Small intestine (tissue), 7 donors: Measurements from ENCODE around the gene MARCHF4. TPM values are rescaled to one million over a fixed set of nuclear protein-coding genes. Genes with fewer than 3 reads are reported as not detected.

Experiments
- DNase-seq, 2 donors: peaks; one replicate each; pipeline versions ENCODE4 v3.0.0 to v3.0.0-alpha.2; 2013
- FAIRE-seq: peaks from 2 replicates; lab custom pipeline; 2012; peaks lifted over from hg19 to GRCh38; lab: Jason Lieb, UNC
- H3K27ac ChIP-seq, 3 donors: one replicate each; pipeline ENCODE4 v1.5.1; 2013; ENCODE audit warnings: low read length in 2 of 3, mild to moderate bottlenecking in 2 of 3, control low read depth in 1 of 3, inconsistent platforms in 1 of 3, low read depth in 1 of 3, moderate library complexity in 1 of 3
- H3K27me3 ChIP-seq, 3 donors: one replicate each; pipeline ENCODE4 v1.6.1; 2013; ENCODE audit warnings: low read length in 3 of 3, inconsistent platforms in 1 of 3; ENCODE audit not compliant: control insufficient read depth in 3 of 3, insufficient read depth in 3 of 3
- H3K36me3 ChIP-seq, 3 donors: one replicate each; pipeline ENCODE4 v1.6.1; 2013; ENCODE audit warnings: low read length in 3 of 3, inconsistent platforms in 1 of 3, low read depth in 1 of 3, mild to moderate bottlenecking in 1 of 3, moderate library complexity in 1 of 3; ENCODE audit not compliant: control insufficient read depth in 3 of 3, insufficient read depth in 2 of 3
- H3K4me1 ChIP-seq, 3 donors: one replicate each; pipeline ENCODE4 v1.6.1; 2013; ENCODE audit warnings: low read length in 2 of 3, inconsistent platforms in 1 of 3, low read depth in 1 of 3, mild to moderate bottlenecking in 1 of 3, moderate library complexity in 1 of 3; ENCODE audit not compliant: control insufficient read depth in 3 of 3, insufficient read depth in 2 of 3
- H3K4me3 ChIP-seq, 3 donors: one replicate each; pipeline ENCODE4 v1.5.1; 2013; ENCODE audit warnings: low read length in 3 of 3, control low read depth in 1 of 3, inconsistent platforms in 1 of 3, low read depth in 1 of 3, mild to moderate bottlenecking in 1 of 3, moderate library complexity in 1 of 3
- H3K9me3 ChIP-seq, 2 donors: one replicate each; pipeline ENCODE4 v1.6.1; 2013; ENCODE audit warnings: low read depth in 1 of 2, low read length in 1 of 2; ENCODE audit not compliant: control insufficient read depth in 2 of 2, insufficient read depth in 1 of 2
- WGBS, 3 donors: extraction: QIAGEN DNeasy Blood & Tissue Kit; methylation state at CpG; one replicate each; pipeline ENCODE4 v1.1.7; 2013; 5-methylcytosine and 5-hydroxymethylcytosine counted together
- polyA plus RNA-seq, 4 donors: library from polyadenylated mRNA; stranded (reverse) in 3 of 4; unstranded in 1 of 4; fragments of 200-250 nt in 3 of 4; fragments of 120-200 nt in 1 of 4; gene quantifications; one replicate each; pipeline versions ENCODE4 v1.2.1 to v1.2.3, GENCODE V29; 2013
- donor health status: healthy with polysubstance abuse.
- donor health status: control.
- donor health status: control.
- donor health status: Bipolar disorder and iron deficiency.
- donor health status: healthy.

Gene MARCHF4
- polyA plus RNA-seq, 4 donors: 0.27 to 0.95 (median 0.82) TPM; not detected in 1

DNA sequence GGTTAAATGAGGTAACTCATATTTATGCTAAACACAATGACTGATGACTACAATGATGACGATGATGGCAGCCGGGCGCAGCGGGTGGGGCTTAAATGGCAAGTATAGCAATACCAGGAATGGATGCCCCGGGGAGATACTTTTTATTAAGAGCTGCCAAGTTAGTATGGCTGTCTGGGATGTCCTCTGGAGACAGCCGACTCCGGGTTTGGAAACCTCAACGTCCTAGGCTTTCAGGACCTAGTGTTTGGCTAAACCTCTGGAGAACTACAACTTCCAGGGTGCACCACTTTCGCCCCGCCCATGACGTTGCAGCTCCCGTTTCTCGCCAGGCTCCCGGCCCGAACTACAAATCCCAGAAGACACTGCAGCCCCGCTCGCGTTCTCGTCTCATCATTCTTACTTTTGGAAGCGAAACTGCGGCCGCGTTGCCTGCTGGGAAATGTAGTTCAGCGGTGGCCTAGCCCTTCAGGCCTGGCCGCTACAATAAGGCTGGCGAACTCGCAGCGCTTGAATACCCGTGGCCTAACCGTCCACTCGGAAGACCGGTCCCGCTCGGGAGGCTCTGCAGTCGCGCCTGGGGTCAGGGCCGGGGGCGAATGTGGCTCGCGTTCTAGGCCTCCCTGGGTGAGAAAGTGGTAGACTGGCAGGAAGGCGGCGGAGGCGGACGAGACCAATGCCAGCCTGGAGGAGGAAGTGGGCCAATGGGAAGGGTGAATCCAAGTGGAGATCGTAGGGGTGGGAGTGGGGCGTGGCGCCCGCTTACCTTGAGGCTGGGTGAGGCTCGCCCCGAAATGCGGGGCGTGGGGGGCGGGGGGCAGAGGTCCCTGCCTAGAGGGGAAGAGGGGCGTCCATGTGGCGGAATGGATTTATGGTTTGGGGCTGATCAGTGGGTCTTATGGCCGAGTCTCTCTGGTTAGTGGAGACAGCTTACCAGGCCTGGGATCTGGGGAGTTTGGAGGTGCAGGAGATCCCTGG lies 40.0 kb upstream of the MARCHF4 start, which contains the start of gene SMARCAL1:
Gene SMARCAL1, plus strand, starts transcription at position 463 of the 978 bp plus-strand sequence. CDS start 2,221 bp downstream, outside the sequence.
- H3K4me3 ChIP-seq: peak within 1 kb of the TSS; percentile 50 to 98 (median 73)
- no peaks in the 10 kb centered on the region for H3K27me3 ChIP-seq
- no peaks in the 10 kb centered on the region for H3K9me3 ChIP-seq
- peaks cover 2 to 16% (median 6%) of the 10 kb centered on the region in 3 donors for H3K36me3 ChIP-seq
- WGBS, 3 donors: 6 to 7% (median 7%) methylated on average over 53 to 56 of the region's 56 CpGs
- FAIRE-seq (no peak), DNase-seq (peak; percentile 99 to 100)
- H3K27ac ChIP-seq: peak within 1 kb of the TSS; percentile 80 to 94 (median 94)
- H3K4me1 ChIP-seq: peaks cover 0 to 3% (median 3%) of the 10 kb centered on the region in 3 donors

DNA sequence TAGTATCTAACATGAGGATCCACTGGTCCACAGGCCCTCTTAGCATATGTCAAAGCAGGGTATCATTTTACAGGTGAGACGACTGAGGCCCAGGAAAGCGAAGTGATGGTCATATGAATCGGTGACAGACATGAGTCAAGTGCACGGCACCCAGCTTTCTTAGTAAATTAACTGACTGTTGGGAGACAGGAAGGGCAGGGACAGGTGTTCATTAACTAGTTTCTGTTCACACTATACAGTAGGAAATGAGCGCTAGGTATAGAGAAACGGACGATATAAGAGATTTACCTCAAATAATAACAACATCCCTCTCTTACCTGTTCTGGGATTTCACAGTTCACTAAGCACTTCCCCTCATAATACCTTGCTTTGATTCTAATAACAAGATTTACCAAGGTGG lies 38.3 kb upstream of the MARCHF4 start:
- FAIRE-seq: no peak
- Histone ChIP-seq H3K4me1 (peaks cover 0 to 3% (median 3%) of the 10 kb centered on the region in 3 donors), H3K9me3 (no peaks in the 10 kb centered on the region), H3K27me3 (peaks cover 0 to 3% (median 3%) of the 10 kb centered on the region in 3 donors), H3K27ac (no peak overlapping the region), H3K36me3 (peaks cover 0 to 7% (median 0%) of the 10 kb centered on the region in 3 donors), H3K4me3 (no peak overlapping the region)
- no peak for DNase-seq
- WGBS, 3 donors: 74 to 89% (median 74%) methylated on average over 7 of the region's 7 CpGs

DNA sequence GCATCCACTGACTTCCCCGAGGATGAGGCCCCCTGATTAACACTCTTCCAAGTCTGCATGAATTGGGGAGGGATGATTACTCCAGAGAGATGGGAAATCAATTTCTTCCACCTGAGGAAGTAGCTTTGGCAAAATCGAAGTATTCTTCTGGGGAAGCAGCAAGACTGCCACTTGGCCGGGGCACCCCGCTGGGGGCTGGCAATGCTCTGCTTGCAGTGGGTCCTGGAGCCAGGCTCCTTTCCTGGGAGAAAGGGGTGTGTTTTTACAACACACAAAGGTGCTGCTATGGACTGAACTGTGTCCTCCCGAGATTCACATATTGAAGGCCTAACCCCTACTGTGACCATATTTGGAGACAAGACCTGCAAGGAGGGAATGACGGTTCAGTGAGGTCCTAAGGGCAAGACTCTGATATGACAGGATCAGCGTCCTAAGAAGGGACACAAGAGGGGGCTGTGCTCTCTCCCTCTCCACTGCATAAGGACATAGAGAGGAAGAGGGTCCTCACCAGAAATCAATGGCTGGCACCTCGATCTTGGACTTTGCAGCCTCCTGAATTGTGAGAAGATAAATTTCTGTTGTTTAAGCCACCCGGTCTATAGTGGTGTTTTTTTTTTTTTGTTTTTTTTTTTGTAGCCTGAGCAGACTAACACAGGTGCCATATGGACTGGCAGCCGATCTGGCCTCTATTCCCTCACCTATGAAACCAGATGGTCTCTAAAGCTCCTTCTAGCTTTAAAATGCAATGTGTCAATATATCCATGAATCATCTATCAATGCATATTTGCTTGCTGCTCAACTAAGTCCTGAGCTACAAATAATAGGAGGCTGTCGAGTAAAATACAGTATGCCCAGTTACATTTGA lies 36.4 kb upstream of the MARCHF4 start:
- DNase-seq (peak in 1 of 2 donors; percentile 29), FAIRE-seq (no peak)
- no peaks in the 10 kb centered on the region for H3K9me3 ChIP-seq
- WGBS, 3 donors: 50 to 64% (median 61%) methylated on average over 11 of the region's 11 CpGs
- H3K36me3 ChIP-seq: no peaks in the 10 kb centered on the region
- H3K27ac ChIP-seq: no peak overlapping the region
- H3K4me3 ChIP-seq: no peak overlapping the region
- peaks cover 0 to 3% (median 3%) of the 10 kb centered on the region in 3 donors for H3K4me1 ChIP-seq
- peaks cover 0 to 3% (median 3%) of the 10 kb centered on the region in 3 donors for H3K27me3 ChIP-seq

DNA sequence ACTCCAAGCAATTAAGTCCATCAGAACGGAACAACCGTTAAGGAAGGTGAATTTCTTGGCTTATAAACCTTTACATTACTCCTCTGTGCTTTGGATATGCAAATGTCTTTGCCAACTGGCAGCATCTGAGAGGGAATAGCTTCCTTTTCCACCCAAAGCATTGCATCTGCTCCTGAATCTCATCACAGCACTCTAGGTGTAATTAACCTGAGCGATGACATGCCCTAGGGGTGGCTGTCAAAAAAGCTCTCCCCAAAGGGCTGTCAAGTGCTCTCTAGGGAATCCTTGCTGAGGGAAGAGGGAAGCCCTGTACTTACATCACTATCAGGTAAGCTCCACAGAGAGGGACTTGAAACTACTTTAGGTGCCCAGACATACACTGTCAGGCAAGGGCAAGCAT lies 34.5 kb upstream of the MARCHF4 start:
- FAIRE-seq (no peak), DNase-seq (no peak)
- H3K4me1 ChIP-seq: no peaks in the 10 kb centered on the region
- no peaks in the 10 kb centered on the region for H3K36me3 ChIP-seq
- peaks cover 0 to 3% (median 3%) of the 10 kb centered on the region in 3 donors for H3K27me3 ChIP-seq
- H3K27ac ChIP-seq: no peak overlapping the region
- H3K9me3 ChIP-seq: no peaks in the 10 kb centered on the region
- no peak overlapping the region for H3K4me3 ChIP-seq
- 53 to 75% (median 70%) methylated on average over 3 of the region's 3 CpGs for WGBS, 3 donors

DNA sequence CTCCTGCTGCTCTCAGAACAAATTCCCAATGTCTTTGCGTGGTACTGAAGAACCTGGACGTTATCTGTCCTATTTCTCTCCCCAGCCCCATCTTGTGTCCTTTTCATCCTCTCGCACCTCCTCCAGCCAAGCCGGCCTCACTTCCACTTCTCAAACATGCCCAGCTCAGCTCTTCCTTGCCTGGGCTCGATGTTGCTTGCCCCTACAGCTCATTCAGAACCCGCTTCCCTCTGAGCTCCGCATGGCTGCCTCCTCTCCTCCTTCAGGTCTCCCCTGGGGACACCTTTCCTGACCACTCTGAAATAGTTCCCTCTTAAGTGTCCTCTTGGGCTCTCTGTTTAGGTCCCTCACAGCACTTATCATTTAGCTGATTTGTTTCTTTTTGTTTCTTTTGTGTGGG lies 33.3 kb upstream of the MARCHF4 start:
- H3K27me3 ChIP-seq: peaks cover 0 to 3% (median 3%) of the 10 kb centered on the region in 3 donors
- H3K4me1 ChIP-seq: no peaks in the 10 kb centered on the region
- H3K27ac ChIP-seq: no peak overlapping the region
- DNase-seq (no peak), FAIRE-seq (no peak)
- no peaks in the 10 kb centered on the region for H3K9me3 ChIP-seq
- H3K4me3 ChIP-seq: no peak overlapping the region
- H3K36me3 ChIP-seq: no peaks in the 10 kb centered on the region
- WGBS, 3 donors: 78 to 86% (median 80%) methylated on average over 7 of the region's 7 CpGs

DNA sequence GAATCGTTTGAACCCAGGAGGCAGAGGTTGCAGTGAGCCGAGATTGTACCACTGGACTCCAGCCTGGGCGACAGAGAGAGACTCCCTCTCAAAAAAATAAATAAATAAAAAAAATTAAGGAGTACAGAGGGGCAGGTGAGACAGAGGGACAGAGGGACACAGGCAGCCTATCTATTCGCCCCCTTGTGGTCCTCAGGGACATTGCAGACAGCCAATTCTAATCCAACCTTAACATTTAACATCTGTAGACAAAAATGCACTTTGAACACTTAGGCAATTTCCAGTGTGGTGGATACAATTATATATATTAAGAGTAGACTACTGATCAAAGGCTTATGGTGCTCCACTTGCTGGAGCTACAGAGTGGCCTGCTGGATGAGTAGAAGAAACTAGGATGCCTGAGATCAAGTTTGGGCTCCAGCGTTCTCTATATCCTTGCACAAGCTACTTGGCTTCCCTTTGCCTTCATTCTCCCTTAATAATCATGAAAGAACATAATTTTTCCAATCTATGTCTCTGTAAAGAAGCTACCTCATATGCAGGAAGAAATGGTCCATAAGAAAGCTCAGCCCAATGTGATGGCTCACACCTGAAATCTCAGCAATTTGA lies 31.8 kb upstream of the MARCHF4 start:
- peaks cover 0 to 3% (median 3%) of the 10 kb centered on the region in 3 donors for H3K27me3 ChIP-seq
- H3K4me1 ChIP-seq: no peaks in the 10 kb centered on the region
- no peak overlapping the region for H3K4me3 ChIP-seq
- DNase-seq (peak; percentile 43 to 58), FAIRE-seq (no peak)
- WGBS, 3 donors: 48 to 64% (median 52%) methylated on average over 5 of the region's 5 CpGs
- no peaks in the 10 kb centered on the region for H3K36me3 ChIP-seq
- H3K9me3 ChIP-seq: no peaks in the 10 kb centered on the region
- H3K27ac ChIP-seq: no peak overlapping the region

DNA sequence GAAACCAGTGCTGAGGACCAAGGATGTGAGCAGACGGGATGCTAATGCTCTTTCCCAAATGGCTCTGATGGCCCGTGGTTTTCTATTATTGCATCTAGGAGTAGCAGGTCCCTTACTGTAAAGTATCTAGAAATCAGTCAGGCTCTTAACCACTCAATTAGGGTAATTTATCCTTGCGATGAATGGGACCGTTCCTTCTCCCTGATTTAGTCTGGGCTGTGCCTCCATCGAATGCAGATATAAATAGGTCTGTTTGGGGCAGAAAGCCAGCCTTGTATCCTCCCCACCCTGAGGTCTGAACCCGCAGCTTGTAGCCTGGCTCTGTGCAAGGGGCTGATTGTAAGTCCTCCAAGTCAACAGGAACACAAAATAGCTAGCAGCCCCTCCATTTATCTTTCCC lies 30.5 kb upstream of the MARCHF4 start:
- no peaks in the 10 kb centered on the region for H3K36me3 ChIP-seq
- peaks cover 0 to 3% (median 3%) of the 10 kb centered on the region in 3 donors for H3K27me3 ChIP-seq
- H3K4me1 ChIP-seq: no peaks in the 10 kb centered on the region
- WGBS, 3 donors: 75 to 91% (median 83%) methylated on average over 6 of the region's 6 CpGs
- no peak for DNase-seq
- H3K9me3 ChIP-seq: no peaks in the 10 kb centered on the region
- no peak overlapping the region for H3K4me3 ChIP-seq
- FAIRE-seq: no peak
- no peak overlapping the region for H3K27ac ChIP-seq
